Measurements from ENCODE around the gene SERPINB4.

Gene SERPINB4

GRCh38 chr18:63626431-63626830 lies 17.6 kb downstream of the SERPINB4 start:
- no peak for DNase-seq

GRCh38 chr18:63624863-63625262 lies 19.2 kb downstream of the SERPINB4 start:
- DNase-seq, result no peak

- DNase-seq, result peak in 1 of 14 donors; percentile 0
These were observed 24.4 kb downstream of the SERPINB4 start for GRCh38 chr18:63619661-63620060.

- no peak for DNase-seq
These were observed 26.2 kb downstream of the SERPINB4 start for GRCh38 chr18:63617915-63618234.

- no peak for DNase-seq
These were observed 26.8 kb downstream of the SERPINB4 start for GRCh38 chr18:63617049-63617914.

- DNase-seq, result no peak
These were observed 30.6 kb downstream of the SERPINB4 start for GRCh38 chr18:63613420-63613819.

GRCh38 chr18:63606526-63606925 lies 37.5 kb downstream of the SERPINB4 start:
- DNase-seq, result no peak

- DNase-seq, result no peak
These were observed 39.1 kb downstream of the SERPINB4 start for GRCh38 chr18:63604791-63605567.

GRCh38 chr18:63603772-63604171 lies 40.3 kb downstream of the SERPINB4 start:
- DNase-seq, result no peak

- DNase-seq, result no peak
These were observed 40.7 kb downstream of the SERPINB4 start for GRCh38 chr18:63603355-63603754.

GRCh38 chr18:63596964-63597363 lies 47.1 kb downstream of the SERPINB4 start:
- DNase-seq, result no peak

GRCh38 chr18:63592471-63592870 lies 51.6 kb downstream of the SERPINB4 start:
- no peak for DNase-seq

GRCh38 chr18:63591725-63592124 lies 52.3 kb downstream of the SERPINB4 start:
- no peak for DNase-seq

- no peak for DNase-seq
These were observed 52.9 kb downstream of the SERPINB4 start for GRCh38 chr18:63590966-63591695.

- DNase-seq, result no peak
These were observed 53.7 kb downstream of the SERPINB4 start for GRCh38 chr18:63590373-63590772.

GRCh38 chr18:63588909-63589308 lies 55.1 kb downstream of the SERPINB4 start:
- DNase-seq, result no peak

Measured in C1 segment of cervical spinal cord (tissue), 14 donors.